Body of pancreas (tissue), 4 donors: ENCODE measurements around the gene BRICD5.

Source experiments
- CTCF ChIP-seq, 7 experiments: fragments of 450-650 bp in 4 of 7; fragments of 200-600 bp in 3 of 7; sonication (generic) in 3 of 7; IDR thresholded peaks; one replicate each; pipeline ENCODE4 v1.5.1; 2016 to 2019; ENCODE audit warnings: antibody characterized with exemption in 7 of 7
- POLR2A ChIP-seq, 3 donors: fragments of 450-650 bp; IDR thresholded peaks; one replicate each; pipeline ENCODE4 v1.6.1; 2016; ENCODE audit warnings: antibody characterized with exemption in 3 of 3, mild to moderate bottlenecking in 2 of 3

- TF ChIP-seq CTCF (IDR thresholded peaks at IDR 0.05) (peak in 1 of 7 experiments; percentile 1), POLR2A (IDR thresholded peaks at IDR 0.05) (no peak)
Measured at GRCh38 chr16:2205967-2206313, 4.7 kb downstream of the BRICD5 start.
